Stimulated activated CD8-positive, alpha-beta memory T cell treated with anti-CD3 and anti-CD28 coated beads, Interleukin-4, amount 100 ng/mL, for 48 hours (primary cell): ENCODE data around the gene UBAP2L.
"Not testable (repeated sequence)": the region's sequence is repeated elsewhere in the genome, so short reads cannot be mapped to it uniquely, and the experiment has no call there.

Source experiments
- DNase-seq: peaks from one replicate; pipeline ENCODE4 v3.0.0-alpha.2; 2020

UBAP2L gene

DNA sequence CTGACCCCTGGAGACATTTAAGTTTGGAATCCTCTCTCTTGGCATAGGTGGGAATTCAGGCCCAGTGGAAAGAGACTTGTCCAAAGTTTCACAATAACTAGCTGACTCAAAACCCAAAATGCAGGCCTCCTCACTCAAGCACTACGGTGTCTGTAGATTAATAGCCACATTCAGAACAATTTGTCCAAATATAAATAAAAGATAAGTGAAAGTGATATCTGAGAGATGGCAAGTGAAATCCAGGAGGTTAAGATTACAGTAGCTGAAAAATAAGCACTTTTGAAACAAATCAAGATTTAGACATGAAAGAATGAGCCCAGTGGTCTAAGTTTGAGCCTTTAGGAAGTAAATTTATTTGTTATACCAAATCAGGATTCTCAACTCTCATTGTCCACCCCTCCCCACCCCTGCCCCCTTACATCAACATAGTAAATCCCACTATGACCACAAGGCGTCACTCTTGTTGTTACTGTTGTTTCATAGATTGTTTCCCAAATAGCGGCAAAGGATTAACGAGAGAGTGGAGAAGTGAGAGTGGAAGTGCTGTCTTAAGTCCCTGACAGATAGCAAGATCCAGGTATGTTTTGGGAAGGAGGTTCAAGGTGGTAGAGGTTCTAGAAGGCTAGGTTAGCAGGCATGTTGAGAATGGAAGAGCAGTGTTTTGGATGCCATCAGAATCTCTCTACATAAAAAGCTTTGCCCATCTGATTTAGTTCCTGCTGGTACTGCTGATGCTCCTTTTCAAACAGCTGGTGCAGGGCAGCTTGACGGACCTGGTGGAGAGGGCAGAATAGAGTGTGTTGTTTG is 21.8 kb upstream of the UBAP2L start:
- peak; percentile 42 for DNase-seq

DNA sequence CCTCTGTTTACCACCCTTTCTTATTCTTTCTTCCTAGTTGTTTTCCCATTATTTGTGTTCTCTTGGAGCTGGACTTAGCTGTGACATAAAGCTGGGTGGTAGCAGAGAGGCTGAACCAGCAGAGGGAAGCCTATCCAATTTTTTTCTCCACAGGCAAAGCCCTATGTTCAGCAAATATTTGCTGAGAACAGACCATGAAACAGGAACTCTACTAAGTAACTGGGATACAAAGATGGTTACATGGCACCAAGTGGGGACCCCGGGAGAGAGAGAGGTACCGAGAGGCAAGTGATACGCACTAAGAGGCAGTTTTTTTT is 21.2 kb upstream of the UBAP2L start:
- no peak for DNase-seq

DNA sequence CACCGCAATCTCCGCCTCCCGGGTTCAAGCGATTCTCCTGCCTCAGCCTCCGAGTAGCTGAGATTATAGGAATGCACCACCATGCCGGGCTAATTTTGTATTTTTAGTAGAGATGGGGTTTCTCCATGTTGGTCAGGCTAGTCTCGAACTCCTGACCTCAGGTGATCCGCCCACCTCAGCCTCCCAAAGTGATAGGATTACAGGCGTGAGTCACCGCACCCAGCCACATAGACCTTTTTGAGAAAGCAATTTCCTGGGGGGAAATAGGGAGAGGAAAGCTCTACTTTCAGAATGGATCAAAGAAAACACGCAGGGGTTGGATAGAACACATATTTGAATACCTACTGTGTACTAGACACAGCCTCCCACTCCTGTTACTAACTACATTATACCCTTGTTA is 15.0 kb upstream of the UBAP2L start:
- peak; percentile 49 for DNase-seq

DNA sequence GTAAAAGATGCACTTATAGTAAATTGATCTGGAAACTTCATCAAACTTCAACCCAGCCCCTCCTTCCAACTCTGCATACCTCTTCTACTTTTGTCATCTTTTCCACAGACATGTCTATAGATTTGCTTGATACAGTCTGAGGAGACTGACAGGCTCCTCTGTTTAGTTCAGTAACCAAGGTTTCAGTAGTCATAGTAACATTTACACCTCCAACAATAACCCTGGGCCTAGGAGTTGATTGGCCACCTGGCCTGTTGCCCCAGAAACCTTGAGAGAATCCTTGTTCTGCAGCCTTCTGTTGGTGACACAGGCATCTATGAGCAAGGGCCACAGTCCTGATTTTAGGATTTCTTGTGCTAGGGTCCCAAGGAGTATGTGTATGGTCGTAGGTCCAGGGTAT is 14.6 kb upstream of the UBAP2L start, which contains the start of gene CFAP141:
Gene CFAP141, minus strand, starts transcription at position 138 of the 400 bp plus-strand sequence. Its CDS starts 26 bp downstream, at position 112.
- no peak for DNase-seq

DNA sequence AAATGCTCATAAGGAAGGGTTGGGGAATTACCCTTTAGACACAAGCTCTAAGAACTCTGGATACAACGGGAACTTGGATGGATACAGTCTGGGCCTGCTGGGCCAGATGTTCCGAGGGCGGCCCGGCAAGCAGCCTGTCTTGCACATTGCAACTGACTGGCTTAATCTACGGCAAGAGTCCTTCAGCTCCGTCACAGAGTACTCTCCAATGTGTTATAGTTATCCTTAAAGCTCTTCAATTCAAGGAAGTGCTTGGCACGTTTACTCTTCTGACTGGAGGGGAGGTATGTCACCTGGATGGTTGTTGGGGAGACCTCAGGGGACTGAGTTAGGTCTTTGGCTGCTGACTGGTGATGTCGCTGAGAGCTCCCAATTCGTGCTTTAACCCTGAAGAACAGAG is 13.5 kb upstream of the UBAP2L start:
- no peak for DNase-seq

DNA sequence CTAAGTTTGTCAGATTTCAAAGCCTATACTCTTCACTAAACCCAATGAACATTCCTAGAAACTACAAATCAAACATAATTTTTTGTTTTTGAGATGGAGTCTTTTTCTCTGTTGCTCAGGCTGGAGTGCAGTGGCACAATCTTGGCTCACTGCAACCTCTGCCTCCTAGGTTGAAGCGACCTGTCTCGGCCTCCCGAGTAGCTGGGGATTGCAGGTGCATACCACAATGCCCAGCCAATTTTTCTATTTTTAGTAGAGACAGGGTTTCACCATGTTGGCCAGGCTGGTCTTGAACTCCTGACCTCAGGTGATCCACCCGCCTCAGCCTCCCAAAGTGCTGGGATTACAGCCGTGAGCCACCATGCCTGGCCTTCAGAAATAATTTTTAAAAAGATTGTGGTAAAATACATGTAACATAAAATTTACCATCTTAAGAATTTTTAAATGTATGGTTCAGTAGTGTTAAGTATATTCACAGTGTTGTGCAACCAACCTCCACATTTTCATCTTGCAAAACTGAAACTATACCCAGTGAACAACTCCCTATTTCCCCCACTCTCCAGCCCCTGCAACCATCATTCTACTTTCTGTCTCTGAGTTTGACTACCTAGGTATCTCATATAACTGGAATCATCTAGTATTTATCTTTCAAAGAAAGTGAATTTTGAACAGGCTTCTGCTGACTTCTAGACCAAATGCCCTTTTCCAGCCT is 11.9 kb upstream of the UBAP2L start:
- no peak for DNase-seq

DNA sequence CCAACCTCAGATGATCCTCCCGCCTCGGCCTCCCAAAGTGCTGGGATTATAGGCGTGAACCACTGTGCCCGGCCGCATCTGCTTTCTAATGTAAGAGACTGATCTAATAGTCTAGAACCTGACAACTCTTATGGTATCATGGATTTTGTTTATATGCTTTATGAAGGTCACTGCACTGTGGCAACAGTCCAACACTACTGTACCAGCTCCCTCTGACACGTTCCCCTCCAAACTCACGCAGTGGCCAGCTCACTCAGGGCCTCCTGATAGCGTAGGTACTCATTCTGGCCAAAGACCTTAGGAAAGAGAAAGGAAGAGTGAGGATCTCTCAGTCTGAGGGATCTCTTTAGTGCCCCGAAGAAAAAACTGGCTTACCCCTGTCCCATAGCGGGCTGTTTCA is 8.7 kb upstream of the UBAP2L start:
- no peak for DNase-seq

DNA sequence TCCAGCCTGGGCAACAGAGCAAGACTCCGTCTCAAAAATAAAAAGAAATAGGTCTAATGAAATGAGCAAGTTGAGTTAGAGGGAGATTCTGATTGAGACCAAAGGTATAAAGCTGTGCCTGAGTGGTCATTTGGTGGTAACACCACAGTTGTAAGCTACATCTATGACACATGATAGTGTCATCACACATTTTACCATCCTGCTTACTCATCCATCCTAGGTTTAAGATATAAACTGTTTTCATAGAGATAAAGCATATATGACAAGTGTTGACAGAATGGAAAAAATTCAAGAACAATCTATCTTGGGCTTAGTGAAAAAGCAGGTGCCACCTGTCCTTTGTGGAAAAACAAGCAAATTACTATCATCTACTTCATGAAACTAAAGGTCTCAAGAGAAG is 7.5 kb upstream of the UBAP2L start:
- no peak for DNase-seq

DNA sequence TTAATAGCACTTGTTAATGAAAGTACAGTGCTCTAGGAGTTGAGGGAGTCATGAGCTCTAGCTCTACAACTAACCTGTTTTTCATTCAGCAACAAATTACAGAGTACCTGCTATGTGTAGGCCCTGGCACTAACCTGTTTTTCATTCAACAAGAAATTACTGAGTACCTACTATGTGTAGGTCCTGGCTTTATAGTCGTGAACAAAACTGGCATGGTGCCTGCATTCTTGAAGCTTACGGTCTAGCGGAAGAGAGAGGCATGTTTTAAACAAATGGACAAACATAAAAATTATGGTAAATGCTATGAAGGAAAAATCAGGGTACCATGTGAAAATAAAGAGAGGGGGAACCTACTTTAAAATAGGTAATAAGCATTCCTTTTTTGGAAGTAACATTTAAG is 2.2 kb upstream of the UBAP2L start:
- DNase-seq, result peak; percentile 5

DNA sequence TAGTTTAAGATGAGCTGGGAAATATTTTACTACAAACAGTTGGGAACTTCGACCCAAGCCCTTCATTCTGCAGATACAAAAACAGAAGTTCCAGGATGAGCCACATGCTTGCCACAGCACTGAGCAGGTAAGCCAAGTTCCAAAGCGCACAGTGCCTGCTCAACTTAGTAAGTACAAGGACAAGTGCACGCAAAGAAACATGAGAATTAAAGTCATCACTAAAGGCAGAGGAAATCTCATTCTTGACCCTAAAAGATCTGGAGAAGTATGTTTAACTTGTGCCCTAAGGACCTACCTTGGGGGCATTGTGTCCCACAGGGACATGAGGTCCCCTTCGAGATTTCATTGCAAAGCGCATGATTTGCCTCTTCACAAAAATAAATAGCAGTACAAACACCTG is 1.2 kb upstream of the UBAP2L start:
- DNase-seq, result peak; percentile 30

DNA sequence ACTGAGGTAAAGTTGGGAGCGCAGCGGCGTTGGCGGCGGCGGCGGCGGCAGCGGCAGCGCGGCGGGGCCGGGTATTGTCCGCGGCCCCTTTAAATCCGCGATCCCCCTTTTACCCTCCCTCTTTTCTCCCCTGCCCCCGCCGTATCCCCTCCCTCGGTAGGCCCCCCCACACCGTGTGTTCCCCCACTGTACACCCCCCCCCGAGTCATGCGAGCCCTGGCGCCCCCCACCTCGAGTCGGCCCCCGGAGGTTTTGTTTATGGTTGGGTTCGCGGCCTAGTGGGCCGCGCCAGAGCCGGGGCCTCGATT is 169 bp downstream of the UBAP2L start:
- no peak for DNase-seq

DNA sequence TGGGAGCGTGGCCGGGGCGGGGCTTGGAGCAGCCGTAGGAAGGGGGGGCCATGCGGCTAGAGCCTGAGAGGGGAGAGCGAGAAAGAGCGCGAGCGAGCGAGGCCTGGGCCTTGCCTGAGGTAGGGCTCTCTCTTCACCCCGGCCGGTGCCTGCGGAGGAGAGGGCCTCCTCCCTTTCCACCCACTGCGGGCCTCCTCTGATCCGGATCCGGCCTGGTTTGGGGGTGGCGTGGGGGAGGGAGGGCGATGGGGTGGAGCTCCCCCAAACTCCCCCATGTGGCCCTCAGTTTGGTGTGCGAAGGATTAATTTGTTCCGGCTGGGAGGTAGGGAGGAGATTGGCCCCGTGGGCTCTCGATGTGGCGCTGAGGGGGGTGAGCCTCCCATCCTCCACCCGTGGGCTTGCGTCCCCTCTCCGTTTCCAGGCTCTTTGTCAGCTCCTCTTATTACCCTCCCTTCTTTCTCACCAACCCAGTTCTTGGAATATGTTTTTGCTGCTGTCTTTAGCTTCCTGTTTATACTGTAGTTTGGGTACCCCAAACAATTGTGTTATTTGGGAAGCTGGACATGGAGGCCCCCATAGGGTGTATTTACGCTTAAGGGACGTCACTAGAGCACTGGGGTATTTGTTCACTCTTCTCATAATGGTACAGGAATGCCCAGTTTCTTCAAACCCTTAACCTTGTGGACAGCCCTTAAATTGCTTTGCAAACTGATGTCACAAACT is 685 bp downstream of the UBAP2L start:
- peak; percentile 74 for DNase-seq

DNA sequence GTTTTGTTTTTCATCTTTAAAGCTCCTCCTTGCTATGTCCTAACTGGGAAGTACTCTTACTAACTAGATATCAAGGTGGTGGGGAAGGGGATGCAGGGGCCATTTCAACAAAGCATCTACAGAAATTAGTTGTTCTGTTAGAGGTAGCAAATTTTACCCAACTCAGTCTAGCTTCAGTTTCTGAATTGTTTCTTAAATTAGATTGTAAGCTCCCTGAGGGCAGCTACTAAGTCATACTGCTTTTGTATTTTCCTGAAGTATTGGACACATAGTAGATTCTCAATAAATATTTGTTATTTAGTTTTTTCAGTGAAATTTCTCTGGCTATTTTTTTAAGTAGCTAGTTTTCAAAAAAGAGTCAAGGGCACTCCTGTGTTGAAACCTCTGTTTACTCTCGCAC is 1.8 kb downstream of the UBAP2L start:
- no peak for DNase-seq

DNA sequence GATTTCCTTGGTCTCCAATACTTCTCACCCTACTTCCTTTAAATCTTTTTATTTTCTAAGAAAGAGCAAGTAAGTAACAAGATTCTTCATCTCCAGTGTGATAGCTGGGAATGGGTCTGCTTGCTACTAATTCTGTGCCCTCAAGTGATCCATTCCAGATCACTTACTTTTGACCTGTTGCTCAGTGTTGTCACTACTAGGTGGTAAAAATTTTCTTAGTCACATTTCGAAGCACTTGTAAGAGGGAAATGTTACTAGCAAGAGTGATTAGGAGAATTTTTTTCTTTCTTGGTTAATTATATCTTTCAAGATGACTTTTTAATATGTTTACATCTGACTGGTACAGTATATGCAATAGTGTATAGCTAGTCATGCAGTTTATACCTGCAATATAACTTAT is 2.2 kb downstream of the UBAP2L start:
- DNase-seq, result no peak

DNA sequence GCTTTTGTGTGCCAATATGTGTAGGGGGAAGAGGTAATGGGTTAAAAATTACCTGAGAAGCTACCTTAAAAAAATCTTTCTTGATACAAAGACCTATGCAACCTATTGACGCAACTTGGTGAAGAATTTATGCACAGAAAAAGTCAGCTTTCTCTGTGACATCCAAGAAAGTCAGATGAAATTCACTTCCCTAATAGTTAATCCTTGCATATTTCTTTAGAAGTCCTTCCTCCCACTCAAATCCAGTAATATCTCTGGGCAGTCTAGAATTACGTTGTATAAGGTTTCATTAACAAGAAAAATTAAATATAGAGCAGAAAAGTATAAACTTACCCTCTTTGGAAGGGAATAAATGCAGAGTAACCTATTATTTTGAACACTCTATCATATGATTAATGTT is 2.9 kb downstream of the UBAP2L start:
- DNase-seq, result no peak

DNA sequence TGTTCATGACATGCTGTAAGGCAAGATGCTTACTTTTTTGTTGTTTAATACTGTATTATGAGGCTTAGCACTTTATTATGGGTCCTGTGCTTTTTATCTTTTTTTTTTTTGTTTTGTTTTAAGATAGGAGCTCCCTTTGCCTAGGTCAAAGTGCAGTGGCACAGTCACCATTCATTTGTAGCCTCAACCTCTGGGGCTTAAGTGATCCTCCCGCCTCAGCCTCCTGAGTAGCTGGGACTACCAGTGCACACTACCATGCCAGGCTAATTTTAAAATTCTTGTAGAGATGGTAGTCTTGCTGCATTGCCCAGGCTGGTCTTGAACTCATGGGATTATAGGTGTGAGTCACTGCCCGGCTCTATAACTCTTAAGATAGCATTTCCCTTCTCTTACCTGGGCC is 4.6 kb downstream of the UBAP2L start:
- no peak for DNase-seq

DNA sequence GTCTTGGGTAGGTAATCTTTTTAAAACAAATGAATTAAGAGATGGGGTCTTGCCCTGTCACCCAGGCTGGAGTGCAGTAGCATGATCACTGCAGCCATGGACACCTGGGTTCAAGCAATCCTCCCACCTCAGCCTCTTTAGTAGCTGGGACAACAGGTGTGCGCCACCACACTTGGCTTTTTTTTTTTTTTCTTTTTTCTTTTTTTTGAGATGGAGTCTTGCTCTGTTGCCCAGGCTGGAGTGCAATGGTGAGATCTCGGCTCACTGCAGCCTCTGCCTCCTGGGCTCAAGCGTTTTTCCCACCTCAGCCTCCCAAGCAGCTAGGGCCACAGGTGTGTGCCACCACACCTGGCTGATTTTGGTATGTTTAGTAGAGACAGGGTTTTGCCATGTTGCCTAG is 10.4 kb downstream of the UBAP2L start:
- not testable (repeated sequence) for DNase-seq

DNA sequence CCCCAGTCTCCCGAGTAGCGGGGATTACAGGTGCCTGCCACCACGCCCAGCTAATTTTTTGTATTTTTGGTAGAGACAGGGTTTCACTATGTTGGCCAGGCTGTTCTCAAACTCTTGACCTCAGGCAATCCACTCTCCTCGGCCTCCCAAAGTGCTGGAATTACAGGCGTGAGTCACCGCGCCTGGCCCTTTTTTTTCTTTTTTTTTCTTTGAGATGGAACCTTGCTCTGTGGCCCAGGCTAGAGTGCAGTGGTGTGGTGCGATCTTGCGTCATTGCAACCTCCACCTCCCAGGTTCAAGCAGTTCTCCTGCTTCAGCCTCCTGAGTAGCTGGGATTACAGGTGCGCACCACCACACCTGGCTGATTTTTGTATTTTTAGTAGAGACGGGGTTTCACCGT is 12.4 kb downstream of the UBAP2L start:
- DNase-seq, result not testable (repeated sequence)

DNA sequence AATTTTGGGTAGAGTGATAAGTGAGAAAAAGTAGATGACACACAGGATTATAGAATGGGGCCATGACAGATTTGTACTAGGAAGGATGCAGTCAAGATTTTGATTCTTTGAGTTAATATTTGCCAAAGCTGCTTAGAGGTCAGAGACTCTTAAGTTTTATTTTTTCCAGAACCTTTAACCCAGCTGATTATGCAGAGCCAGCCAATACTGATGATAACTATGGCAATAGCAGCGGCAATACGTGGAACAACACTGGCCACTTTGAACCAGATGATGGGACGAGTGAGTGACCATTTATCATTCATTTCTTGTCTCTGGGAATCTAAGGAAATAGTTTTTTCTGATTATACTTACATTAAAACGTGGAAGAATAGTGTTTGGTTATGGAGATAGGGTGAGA is 16.1 kb downstream of the UBAP2L start:
- DNase-seq, result no peak

DNA sequence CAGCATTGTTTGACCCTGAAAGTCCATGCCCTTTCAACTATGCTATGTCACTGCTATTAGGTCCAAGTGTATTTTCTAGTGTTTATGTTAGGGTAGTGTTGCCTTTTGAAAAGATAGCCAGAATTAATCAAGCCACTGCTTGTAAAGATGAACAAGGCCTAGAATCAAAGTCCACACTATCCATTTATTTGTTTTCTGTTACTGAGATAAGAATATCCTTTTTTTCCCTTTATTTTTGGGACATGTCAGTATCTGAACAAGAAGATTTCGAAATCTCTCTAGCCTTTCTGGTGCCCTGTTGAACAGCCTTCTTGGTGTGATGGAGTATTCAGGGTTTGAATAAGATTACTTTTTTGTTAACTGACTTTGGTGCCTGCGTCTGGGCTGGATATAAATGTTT is 16.7 kb downstream of the UBAP2L start:
- DNase-seq, result no peak

DNA sequence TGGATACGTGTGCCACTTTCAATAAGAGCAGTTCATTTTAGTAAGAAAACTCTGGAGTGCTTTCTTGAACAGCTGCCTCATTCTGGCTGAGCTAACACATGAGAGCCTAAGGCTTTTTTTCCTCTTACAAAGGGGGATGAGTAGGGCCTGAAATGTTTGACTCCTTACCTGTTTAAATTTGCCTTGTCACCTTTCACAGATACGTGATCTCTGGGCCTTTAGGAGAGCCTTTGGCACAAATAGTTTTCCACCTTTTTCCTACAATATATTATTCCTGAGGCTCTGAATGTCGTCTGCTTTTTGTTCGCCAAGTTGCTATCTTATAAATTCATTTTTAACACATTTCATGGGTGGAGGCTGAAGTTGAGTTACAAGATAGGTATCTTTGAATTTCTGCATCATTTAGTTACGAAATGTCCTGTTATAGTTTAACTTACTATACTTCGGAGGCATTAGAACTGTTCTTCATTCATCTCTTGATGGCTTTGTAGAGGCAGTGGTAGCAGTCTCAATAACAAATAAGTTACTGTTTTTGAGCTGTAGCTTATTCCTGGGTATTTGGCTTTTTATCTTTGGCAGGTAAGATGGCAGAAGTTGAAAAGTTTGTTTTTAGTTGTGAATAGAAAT is 17.2 kb downstream of the UBAP2L start:
- no peak for DNase-seq

DNA sequence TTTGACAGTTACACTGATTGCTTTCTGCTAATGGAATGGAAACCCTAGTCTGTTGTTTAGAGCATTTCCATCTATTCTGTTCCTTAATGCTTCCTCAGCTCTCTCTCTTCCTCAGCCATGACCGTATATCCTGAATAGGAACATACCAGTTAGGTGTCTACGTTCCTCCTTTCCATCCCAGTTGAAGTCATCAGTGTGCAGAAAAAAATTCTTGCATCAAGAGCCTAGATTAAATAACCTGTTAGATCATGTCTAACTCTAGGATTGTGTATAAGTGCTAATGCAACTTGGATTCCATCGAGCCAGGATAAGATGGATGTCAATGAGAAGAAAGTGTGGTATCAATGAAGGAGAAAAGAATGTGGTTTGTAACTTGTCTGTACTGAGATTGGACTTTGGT is 18.7 kb downstream of the UBAP2L start:
- DNase-seq, result no peak

DNA sequence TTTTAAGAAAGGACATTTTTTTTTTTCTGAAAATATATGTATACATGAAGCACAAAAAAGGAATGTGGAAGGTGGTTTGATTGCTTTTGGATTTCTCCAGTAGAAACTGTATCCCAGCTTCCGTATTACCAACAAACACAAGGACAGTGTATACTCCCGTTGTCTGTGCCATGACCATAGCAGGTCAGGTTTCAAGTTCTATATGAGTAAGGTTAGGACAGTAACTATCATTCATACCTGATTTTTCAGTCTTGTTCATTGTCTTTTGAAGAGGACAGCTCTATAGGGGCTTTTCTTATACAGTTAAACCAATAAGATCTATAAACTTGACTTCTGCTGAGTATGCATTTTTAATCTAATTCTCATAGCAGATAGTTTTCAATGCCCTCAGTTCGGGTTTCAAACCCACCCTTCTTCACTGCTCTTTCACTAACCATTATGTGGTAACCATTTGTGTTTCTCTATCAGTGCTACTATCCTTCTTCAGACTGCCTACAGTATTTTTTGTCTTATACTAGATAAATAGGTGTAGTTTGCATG is 19.6 kb downstream of the UBAP2L start:
- DNase-seq, result no peak
